Peyer's patch (tissue), 4 donors: ENCODE measurements around the gene NPDC1.

Source experiments
- CTCF ChIP-seq, 6 experiments: fragments of 450-650 bp in 4 of 6; fragments of 200-600 bp in 2 of 6; sonication (generic) in 1 of 6; IDR thresholded peaks; one replicate each; pipeline ENCODE4 v1.5.1; 2017 to 2019; ENCODE audit warnings: antibody characterized with exemption in 6 of 6, mild to moderate bottlenecking in 3 of 6, moderate library complexity in 1 of 6
- POLR2A ChIP-seq, 2 donors: fragments of 450-650 bp; IDR thresholded peaks; one replicate each; pipeline ENCODE4 v1.5.1; 2017; ENCODE audit warnings: antibody characterized with exemption in 2 of 2, mild to moderate bottlenecking in 2 of 2, moderate library complexity in 2 of 2

GRCh38 chr9:137063311-137064026, 17.5 kb upstream of the NPDC1 start:
- TF ChIP-seq POLR2A (IDR thresholded peaks at IDR 0.05) (no peak), CTCF (IDR thresholded peaks at IDR 0.05) (no peak)
